ENCODE data around the gene ZNF263. TPM values are rescaled to one million over a fixed set of nuclear protein-coding genes. Genes with fewer than 3 reads are reported as not detected.

Gene ZNF263
- total and polyA plus RNA-seq, 2 of the 13 experiments (the other 11 are each of a cell fraction or from before 2014, with no cell fraction given) = 10.2 to 41.2 TPM

DNA sequence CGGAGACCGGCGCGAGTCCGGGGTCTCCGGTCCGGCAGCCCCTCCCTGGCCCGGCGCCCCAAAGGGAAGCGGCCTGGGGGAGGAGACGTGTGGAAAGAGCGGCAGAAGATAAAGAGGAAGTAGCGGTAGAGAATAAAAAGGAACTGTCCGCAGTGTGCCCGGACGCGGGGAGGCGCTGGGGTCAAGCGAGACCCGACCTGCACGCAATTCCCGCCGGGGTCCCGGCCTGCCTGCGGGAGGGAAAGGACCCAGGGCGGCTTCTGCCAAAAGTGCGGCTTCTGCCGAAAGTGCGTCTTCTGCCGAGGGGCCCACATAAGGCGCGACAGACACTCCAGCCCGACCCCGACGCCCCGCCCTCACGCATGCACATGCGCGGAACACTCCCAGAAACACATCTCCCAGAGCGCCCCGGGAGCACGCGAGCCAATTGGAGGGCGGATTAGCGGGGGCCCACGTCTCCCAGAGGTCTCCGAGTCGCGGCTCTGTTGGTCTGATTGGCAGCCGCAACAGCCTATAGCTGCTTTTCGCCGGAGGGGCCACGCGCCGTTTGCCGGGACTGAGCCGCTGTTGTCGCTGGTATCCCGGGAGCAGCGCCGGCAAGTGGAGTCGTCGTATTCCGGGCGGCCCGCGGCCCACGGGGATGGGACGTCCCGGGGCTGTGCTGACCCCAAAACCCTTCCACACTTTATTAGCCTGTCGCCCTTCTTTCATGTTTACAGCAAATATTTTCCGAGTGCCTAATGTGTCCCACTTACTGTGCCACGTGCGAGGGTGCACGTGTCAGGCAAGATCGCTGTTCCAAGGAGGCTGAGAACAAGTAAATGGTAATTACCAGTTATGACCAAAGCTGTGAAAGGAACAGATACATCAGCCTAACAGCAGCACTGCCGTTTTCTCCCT lies 18.9 kb upstream of the ZNF263 start (continued):
- TF ChIP-seq MLLT10 (CRISPR knock-in tag; IDR thresholded peaks at IDR 0.05) (no peak), GZF1 (CRISPR knock-in tag; IDR thresholded peaks at IDR 0.05) (no peak; the same call in 1 of the 2 replicates), PHF20 (CRISPR knock-in tag; IDR thresholded peaks at IDR 0.05) (peak; percentile 60), SETDB1 (CRISPR knock-in tag; IDR thresholded peaks at IDR 0.05; ENCODE audit: borderline replicate concordance) (no peak), ZNF549 (CRISPR knock-in tag; IDR thresholded peaks at IDR 0.05) (no peak), BHLHE40 (IDR thresholded peaks at IDR 0.05; ENCODE audit: low read length) (peak; percentile 70), CBX1 (IDR thresholded peaks at IDR 0.05; ENCODE audit: low read depth) (no peak), CHCHD3 (CRISPR knock-in tag; IDR thresholded peaks at IDR 0.05) (no peak), SALL2 (CRISPR knock-in tag; IDR thresholded peaks at IDR 0.05) (peak; percentile 78; the same call in 1 of the 2 replicates), ZNF672 (CRISPR knock-in tag; IDR thresholded peaks at IDR 0.05) (no peak), TP53 (CRISPR knock-in tag; conservative IDR thresholded peaks at IDR 0.05) (no peak), ZFY (CRISPR knock-in tag; IDR thresholded peaks at IDR 0.05) (peak; percentile 73), FOXP1 (IDR thresholded peaks at IDR 0.05) (no peak), FOXP1 (CRISPR knock-in tag; IDR thresholded peaks at IDR 0.05) (no peak; the same call in 1 of the 2 replicates), U2AF1 (optimal IDR thresholded peaks at IDR 0.05; ENCODE audit: low read depth, low read length) (no peak), RARG (CRISPR knock-in tag; IDR thresholded peaks at IDR 0.05; ENCODE audit: low read depth) (no peak), MZF1 (CRISPR knock-in tag; IDR thresholded peaks at IDR 0.05; ENCODE audit: borderline replicate concordance) (peak; percentile 94), SP1 (IDR thresholded peaks at IDR 0.05) (no peak), SP1 (CRISPR knock-in tag; IDR thresholded peaks at IDR 0.05) (peak; percentile 55; the same call in 1 of the 2 replicates)
- TF ChIP-seq, protein P1, sequence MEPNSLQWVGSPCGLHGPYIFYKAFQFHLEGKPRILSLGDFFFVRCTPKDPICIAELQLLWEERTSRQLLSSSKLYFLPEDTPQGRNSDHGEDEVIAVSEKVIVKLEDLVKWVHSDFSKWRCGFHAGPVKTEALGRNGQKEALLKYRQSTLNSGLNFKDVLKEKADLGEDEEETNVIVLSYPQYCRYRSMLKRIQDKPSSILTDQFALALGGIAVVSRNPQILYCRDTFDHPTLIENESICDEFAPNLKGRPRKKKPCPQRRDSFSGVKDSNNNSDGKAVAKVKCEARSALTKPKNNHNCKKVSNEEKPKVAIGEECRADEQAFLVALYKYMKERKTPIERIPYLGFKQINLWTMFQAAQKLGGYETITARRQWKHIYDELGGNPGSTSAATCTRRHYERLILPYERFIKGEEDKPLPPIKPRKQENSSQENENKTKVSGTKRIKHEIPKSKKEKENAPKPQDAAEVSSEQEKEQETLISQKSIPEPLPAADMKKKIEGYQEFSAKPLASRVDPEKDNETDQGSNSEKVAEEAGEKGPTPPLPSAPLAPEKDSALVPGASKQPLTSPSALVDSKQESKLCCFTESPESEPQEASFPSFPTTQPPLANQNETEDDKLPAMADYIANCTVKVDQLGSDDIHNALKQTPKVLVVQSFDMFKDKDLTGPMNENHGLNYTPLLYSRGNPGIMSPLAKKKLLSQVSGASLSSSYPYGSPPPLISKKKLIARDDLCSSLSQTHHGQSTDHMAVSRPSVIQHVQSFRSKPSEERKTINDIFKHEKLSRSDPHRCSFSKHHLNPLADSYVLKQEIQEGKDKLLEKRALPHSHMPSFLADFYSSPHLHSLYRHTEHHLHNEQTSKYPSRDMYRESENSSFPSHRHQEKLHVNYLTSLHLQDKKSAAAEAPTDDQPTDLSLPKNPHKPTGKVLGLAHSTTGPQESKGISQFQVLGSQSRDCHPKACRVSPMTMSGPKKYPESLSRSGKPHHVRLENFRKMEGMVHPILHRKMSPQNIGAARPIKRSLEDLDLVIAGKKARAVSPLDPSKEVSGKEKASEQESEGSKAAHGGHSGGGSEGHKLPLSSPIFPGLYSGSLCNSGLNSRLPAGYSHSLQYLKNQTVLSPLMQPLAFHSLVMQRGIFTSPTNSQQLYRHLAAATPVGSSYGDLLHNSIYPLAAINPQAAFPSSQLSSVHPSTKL (CRISPR knock-in tag; IDR thresholded peaks at IDR 0.05) = peak; percentile 18; the same call in 1 of the 2 replicates
- TF ChIP-seq, protein P2, sequence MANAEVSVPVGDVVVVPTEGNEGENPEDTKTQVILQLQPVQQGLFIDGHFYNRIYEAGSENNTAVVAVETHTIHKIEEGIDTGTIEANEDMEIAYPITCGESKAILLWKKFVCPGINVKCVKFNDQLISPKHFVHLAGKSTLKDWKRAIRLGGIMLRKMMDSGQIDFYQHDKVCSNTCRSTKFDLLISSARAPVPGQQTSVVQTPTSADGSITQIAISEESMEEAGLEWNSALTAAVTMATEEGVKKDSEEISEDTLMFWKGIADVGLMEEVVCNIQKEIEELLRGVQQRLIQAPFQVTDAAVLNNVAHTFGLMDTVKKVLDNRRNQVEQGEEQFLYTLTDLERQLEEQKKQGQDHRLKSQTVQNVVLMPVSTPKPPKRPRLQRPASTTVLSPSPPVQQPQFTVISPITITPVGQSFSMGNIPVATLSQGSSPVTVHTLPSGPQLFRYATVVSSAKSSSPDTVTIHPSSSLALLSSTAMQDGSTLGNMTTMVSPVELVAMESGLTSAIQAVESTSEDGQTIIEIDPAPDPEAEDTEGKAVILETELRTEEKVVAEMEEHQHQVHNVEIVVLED (CRISPR knock-in tag; IDR thresholded peaks at IDR 0.05; ENCODE audit: borderline replicate concordance) = peak; percentile 89
- TF ChIP-seq, protein P3, sequence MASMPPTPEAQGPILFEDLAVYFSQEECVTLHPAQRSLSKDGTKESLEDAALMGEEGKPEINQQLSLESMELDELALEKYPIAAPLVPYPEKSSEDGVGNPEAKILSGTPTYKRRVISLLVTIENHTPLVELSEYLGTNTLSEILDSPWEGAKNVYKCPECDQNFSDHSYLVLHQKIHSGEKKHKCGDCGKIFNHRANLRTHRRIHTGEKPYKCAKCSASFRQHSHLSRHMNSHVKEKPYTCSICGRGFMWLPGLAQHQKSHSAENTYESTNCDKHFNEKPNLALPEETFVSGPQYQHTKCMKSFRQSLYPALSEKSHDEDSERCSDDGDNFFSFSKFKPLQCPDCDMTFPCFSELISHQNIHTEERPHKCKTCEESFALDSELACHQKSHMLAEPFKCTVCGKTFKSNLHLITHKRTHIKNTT (CRISPR knock-in tag; IDR thresholded peaks at IDR 0.05) = no peak
- TF ChIP-seq, protein P4, sequence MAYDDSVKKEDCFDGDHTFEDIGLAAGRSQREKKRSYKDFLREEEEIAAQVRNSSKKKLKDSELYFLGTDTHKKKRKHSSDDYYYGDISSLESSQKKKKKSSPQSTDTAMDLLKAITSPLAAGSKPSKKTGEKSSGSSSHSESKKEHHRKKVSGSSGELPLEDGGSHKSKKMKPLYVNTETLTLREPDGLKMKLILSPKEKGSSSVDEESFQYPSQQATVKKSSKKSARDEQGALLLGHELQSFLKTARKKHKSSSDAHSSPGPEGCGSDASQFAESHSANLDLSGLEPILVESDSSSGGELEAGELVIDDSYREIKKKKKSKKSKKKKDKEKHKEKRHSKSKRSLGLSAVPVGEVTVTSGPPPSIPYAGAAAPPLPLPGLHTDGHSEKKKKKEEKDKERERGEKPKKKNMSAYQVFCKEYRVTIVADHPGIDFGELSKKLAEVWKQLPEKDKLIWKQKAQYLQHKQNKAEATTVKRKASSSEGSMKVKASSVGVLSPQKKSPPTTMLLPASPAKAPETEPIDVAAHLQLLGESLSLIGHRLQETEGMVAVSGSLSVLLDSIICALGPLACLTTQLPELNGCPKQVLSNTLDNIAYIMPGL (CRISPR knock-in tag; IDR thresholded peaks at IDR 0.05; ENCODE audit: borderline replicate concordance in 1 of 2, low read depth in 1 of 2) = peak; percentile 33 to 56; a peak in 2 of 4 replicates

Data from HepG2 (cell line).